ENCODE results near the gene TSKU. TPM values are rescaled to one million over a fixed set of nuclear protein-coding genes. Genes with fewer than 3 reads are reported as not detected.
A peak's percentile ranks its signal among the peaks of the same experiment; 100 is the strongest.

Gene TSKU
- polyA plus RNA-seq, 1 of the 3 experiments (the other 2 are of a cell fraction): 20.7 TPM

DNA sequence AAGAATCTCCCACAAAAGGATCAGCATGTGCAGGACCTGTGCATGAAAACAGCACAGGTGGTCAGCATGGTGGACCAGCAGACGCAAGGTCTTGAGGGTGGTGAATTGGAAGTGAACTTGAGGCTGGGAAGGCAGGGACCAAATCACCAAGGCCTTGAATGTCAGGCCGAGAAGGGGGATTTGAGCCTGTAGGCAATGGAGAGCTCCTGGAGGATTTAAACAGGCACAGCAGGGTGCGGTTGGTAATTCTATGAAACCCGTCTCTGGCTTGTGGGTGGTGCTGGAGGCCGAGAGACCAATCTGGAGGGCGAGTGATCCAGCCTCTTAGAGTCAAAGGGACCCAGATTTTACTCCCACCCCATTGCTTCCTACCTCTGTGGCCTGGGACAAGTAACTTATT is 2.4 kb downstream of the TSKU start:
- Histone ChIP-seq H2AFZ (ENCODE audit: low read depth) (no peak overlapping the region), H3K79me2 (ENCODE audit: insufficient read depth) (peaks cover 67% of the 10 kb centered on the region), H3K4me1 (ENCODE audit: control insufficient read depth in 1 of 2, insufficient read depth in 2 of 2, low read depth in 1 of 2, low read length in 1 of 2) (peaks cover 18 to 69% of the 10 kb centered on the region in 2 experiments; a peak in 3 of 4 replicates), H3K4me3 (ENCODE audit: low read depth in 2 of 2, low read length in 1 of 2) (no peak overlapping the region), H4K20me1 (ENCODE audit: insufficient read depth) (peaks cover 61% of the 10 kb centered on the region), H3K27ac (ENCODE audit: low read depth in 2 of 2, low read length in 1 of 2) (peak overlapping the region in 1 of 2 experiments; percentile 28; a peak in 1 of 4 replicates), H3K9ac (no peak overlapping the region), H3F3A (replicated peaks; ENCODE audit: insufficient read depth) (no peaks in the 10 kb centered on the region), H3K9me2 (no peaks in the 10 kb centered on the region), H3K27me3 (ENCODE audit: insufficient read depth) (no peaks in the 10 kb centered on the region), H3K9me3 (no peaks in the 10 kb centered on the region), H3K4me2 (peak overlapping the region; percentile 74), H3K36me3 (replicated peaks in 1 of 2; ENCODE audit: control insufficient read depth in 1 of 2, insufficient read depth in 2 of 2, low read length in 1 of 2) (no peaks in the 10 kb centered on the region)
- ChIA-PET POLR2A (interaction anchor here (0.5 kb wide), 1 partner anchor 469 kb away, joined by 3 read pairs; no protein-coding TSS in a partner anchor), CTCF (interaction anchor here (2.3 to 5.2 kb wide), 2 partner anchors 13 to 29 kb away, joined by 7 to 38 read pairs; no protein-coding TSS in a partner anchor)
- 86% methylated on average over 6 of the region's 6 CpGs for WGBS (ENCODE audit: low lambda C conversion rate)
- no peak for DNase-seq
- TF ChIP-seq GABPA (IDR thresholded peaks at IDR 0.05; ENCODE audit: low read depth) (no peak), RXRA (IDR thresholded peaks at IDR 0.05; ENCODE audit: borderline replicate concordance, low read depth) (no peak)

- WGBS (ENCODE audit: low lambda C conversion rate): 90% methylated on average over 6 of the region's 6 CpGs
- H3K9me3 ChIP-seq: no peaks in the 10 kb centered on the region
- no peak overlapping the region for H3K9ac ChIP-seq
- ChIA-PET CTCF (interaction anchor here (2.3 to 5.2 kb wide), 4 partner anchors 13 to 133 kb away, joined by 7 to 38 read pairs (median 12); no protein-coding TSS in a partner anchor), POLR2A (no interaction called here)
- no peak for DNase-seq
- H3K79me2 ChIP-seq (ENCODE audit: insufficient read depth): peaks cover 72% of the 10 kb centered on the region
- H3K4me1 ChIP-seq (ENCODE audit: control insufficient read depth in 1 of 2, insufficient read depth in 2 of 2, low read depth in 1 of 2, low read length in 1 of 2): peaks cover 18 to 64% of the 10 kb centered on the region in 2 experiments; a peak in 3 of 4 replicates
- no peak for TF ChIP-seq NFIC (IDR thresholded peaks at IDR 0.05; ENCODE audit: borderline replicate concordance)
- TF ChIP-seq MXI1 (IDR thresholded peaks at IDR 0.05; ENCODE audit: low read depth, low read length): no peak
- TF ChIP-seq, protein P1, sequence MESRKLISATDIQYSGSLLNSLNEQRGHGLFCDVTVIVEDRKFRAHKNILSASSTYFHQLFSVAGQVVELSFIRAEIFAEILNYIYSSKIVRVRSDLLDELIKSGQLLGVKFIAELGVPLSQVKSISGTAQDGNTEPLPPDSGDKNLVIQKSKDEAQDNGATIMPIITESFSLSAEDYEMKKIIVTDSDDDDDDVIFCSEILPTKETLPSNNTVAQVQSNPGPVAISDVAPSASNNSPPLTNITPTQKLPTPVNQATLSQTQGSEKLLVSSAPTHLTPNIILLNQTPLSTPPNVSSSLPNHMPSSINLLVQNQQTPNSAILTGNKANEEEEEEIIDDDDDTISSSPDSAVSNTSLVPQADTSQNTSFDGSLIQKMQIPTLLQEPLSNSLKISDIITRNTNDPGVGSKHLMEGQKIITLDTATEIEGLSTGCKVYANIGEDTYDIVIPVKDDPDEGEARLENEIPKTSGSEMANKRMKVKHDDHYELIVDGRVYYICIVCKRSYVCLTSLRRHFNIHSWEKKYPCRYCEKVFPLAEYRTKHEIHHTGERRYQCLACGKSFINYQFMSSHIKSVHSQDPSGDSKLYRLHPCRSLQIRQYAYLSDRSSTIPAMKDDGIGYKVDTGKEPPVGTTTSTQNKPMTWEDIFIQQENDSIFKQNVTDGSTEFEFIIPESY (IDR thresholded peaks at IDR 0.05; ENCODE audit: borderline replicate concordance, low read depth): no peak
- TF ChIP-seq REST (IDR thresholded peaks at IDR 0.05; ENCODE audit: low read depth, low read length): no peak
- no peak for TF ChIP-seq TCF12 (IDR thresholded peaks at IDR 0.05)
- TF ChIP-seq, protein P2, sequence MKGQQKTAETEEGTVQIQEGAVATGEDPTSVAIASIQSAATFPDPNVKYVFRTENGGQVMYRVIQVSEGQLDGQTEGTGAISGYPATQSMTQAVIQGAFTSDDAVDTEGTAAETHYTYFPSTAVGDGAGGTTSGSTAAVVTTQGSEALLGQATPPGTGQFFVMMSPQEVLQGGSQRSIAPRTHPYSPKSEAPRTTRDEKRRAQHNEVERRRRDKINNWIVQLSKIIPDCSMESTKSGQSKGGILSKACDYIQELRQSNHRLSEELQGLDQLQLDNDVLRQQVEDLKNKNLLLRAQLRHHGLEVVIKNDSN (IDR thresholded peaks at IDR 0.05; ENCODE audit: borderline replicate concordance, low read depth): no peak
- no peak for TF ChIP-seq RFX5 (IDR thresholded peaks at IDR 0.05; ENCODE audit: low read length)
- no peak for TF ChIP-seq YY1 (IDR thresholded peaks at IDR 0.05; ENCODE audit: low read depth)
- no peak for TF ChIP-seq IRF3 (IDR thresholded peaks at IDR 0.05; ENCODE audit: low read depth, low read length)
- TF ChIP-seq PBX3 (IDR thresholded peaks at IDR 0.05): no peak
- TF ChIP-seq, protein P3, sequence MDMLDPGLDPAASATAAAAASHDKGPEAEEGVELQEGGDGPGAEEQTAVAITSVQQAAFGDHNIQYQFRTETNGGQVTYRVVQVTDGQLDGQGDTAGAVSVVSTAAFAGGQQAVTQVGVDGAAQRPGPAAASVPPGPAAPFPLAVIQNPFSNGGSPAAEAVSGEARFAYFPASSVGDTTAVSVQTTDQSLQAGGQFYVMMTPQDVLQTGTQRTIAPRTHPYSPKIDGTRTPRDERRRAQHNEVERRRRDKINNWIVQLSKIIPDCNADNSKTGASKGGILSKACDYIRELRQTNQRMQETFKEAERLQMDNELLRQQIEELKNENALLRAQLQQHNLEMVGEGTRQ (IDR thresholded peaks at IDR 0.05; ENCODE audit: borderline replicate concordance, low read depth, low read length): no peak
- no peak overlapping the region for H2AFZ ChIP-seq (ENCODE audit: low read depth)
- peak overlapping the region in 1 of 2 experiments; percentile 34; a peak in 1 of 4 replicates for H3K27ac ChIP-seq (ENCODE audit: low read depth in 2 of 2, low read length in 1 of 2)
- H3K9me2 ChIP-seq: no peaks in the 10 kb centered on the region
- H3K4me3 ChIP-seq (ENCODE audit: low read depth in 2 of 2, low read length in 1 of 2): no peak overlapping the region
- H3F3A ChIP-seq (replicated peaks; ENCODE audit: insufficient read depth): no peaks in the 10 kb centered on the region
- H3K36me3 ChIP-seq (replicated peaks in 1 of 2; ENCODE audit: control insufficient read depth in 1 of 2, insufficient read depth in 2 of 2, low read length in 1 of 2): no peaks in the 10 kb centered on the region
- H3K4me2 ChIP-seq: 0 out of 2 replicates have a peak overlapping the region, but pooled peaks have one; percentile 74
- peaks cover 66% of the 10 kb centered on the region for H4K20me1 ChIP-seq (ENCODE audit: insufficient read depth)
- H3K27me3 ChIP-seq (ENCODE audit: insufficient read depth): no peaks in the 10 kb centered on the region
These were observed 2.9 kb downstream of the TSKU start for GRCh38 chr11:76786016-76786415.

All from SK-N-SH (cell line).